Ascending aorta (tissue), 2 donors: ENCODE results near the gene KIF2A. TPM values are rescaled to one million over a fixed set of nuclear protein-coding genes. Genes with fewer than 3 reads are reported as not detected.

ENCODE experiments used
- DNase-seq, 2 donors: peaks; one replicate each; pipeline ENCODE4 v3.0.0-alpha.2; 2019; ENCODE audit warnings: low spot score in 2 of 2
- H3K27ac ChIP-seq, 2 donors: fragments of 200-600 bp; sonication (generic); one replicate each; pipeline ENCODE4 v1.5.1; 2016 to 2017; ENCODE audit warnings: mild to moderate bottlenecking in 1 of 2
- H3K27me3 ChIP-seq: fragments of 200-600 bp; sonication (generic); one replicate; pipeline ENCODE4 v1.5.1; 2017
- H3K36me3 ChIP-seq, 2 donors: fragments of 200-600 bp; sonication (generic); one replicate each; pipeline ENCODE4 v1.5.1; 2016
- H3K4me1 ChIP-seq, 2 donors: fragments of 200-600 bp; sonication (generic); one replicate each; pipeline ENCODE4 v1.5.1; 2016 to 2017; ENCODE audit warnings: mild to moderate bottlenecking in 1 of 2
- H3K4me3 ChIP-seq, 2 donors: fragments of 200-600 bp; sonication (generic); one replicate each; pipeline ENCODE4 v1.5.1; 2016 to 2017; ENCODE audit warnings: mild to moderate bottlenecking in 1 of 2
- H3K9me3 ChIP-seq, 2 donors: fragments of 200-600 bp; sonication (generic); one replicate each; pipeline ENCODE4 v1.5.1; 2016
- intact Hi-C: fragments of 100-400 bp; cut with DNase I; formaldehyde crosslinking; loops from one replicate; pipeline ENCODE4 v1.15.1; 2023
- total RNA-seq: library from RNA; depleted of rRNA; stranded (reverse); fragments of >200 nt; gene quantifications from one replicate; pipeline ENCODE4 v1.1.0, GENCODE V29; 2016
- TF ChIP-seq, protein P1 (sequence below), 3 experiments: fragments of 200-600 bp in 2 of 3; fragments of 450-650 bp in 1 of 3; sonication (generic) in 2 of 3; IDR thresholded peaks; one replicate each; pipeline ENCODE4 v1.5.1; 2016 to 2019; ENCODE audit warnings: antibody characterized with exemption in 3 of 3, mild to moderate bottlenecking in 1 of 3, moderate library complexity in 1 of 3

KIF2A gene
- total RNA-seq, 1 donor from 2014 or later: 19.8 TPM

DNA sequence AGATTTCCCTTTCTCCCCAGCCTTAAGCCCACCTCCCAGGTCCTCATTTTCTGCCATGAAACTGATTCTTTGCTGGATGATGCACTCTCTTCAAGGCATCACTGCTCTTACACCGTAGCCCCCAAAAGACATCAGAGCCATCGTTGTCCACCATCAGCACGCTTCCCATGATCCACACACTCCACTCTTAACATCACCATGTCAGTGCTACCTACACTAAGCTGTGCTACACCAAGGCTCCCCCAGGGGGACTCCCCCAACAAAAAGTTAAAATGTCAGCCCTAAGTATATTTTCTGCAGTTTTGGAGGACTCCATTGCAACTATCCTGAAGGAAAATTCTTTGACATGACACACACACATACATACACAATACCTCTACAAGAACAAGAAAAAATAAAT is 34.1 kb upstream of the KIF2A start:
- H3K27ac ChIP-seq: no peak overlapping the region
- no peaks in the 10 kb centered on the region for H3K4me1 ChIP-seq
- H3K36me3 ChIP-seq: no peaks in the 10 kb centered on the region
- H3K9me3 ChIP-seq: no peaks in the 10 kb centered on the region
- intact Hi-C loops: no loop called here
- no peak overlapping the region for H3K4me3 ChIP-seq
- no peaks in the 10 kb centered on the region for H3K27me3 ChIP-seq
- TF ChIP-seq, protein P1, sequence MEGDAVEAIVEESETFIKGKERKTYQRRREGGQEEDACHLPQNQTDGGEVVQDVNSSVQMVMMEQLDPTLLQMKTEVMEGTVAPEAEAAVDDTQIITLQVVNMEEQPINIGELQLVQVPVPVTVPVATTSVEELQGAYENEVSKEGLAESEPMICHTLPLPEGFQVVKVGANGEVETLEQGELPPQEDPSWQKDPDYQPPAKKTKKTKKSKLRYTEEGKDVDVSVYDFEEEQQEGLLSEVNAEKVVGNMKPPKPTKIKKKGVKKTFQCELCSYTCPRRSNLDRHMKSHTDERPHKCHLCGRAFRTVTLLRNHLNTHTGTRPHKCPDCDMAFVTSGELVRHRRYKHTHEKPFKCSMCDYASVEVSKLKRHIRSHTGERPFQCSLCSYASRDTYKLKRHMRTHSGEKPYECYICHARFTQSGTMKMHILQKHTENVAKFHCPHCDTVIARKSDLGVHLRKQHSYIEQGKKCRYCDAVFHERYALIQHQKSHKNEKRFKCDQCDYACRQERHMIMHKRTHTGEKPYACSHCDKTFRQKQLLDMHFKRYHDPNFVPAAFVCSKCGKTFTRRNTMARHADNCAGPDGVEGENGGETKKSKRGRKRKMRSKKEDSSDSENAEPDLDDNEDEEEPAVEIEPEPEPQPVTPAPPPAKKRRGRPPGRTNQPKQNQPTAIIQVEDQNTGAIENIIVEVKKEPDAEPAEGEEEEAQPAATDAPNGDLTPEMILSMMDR (IDR thresholded peaks at IDR 0.05): no peak
- no peak for DNase-seq

DNA sequence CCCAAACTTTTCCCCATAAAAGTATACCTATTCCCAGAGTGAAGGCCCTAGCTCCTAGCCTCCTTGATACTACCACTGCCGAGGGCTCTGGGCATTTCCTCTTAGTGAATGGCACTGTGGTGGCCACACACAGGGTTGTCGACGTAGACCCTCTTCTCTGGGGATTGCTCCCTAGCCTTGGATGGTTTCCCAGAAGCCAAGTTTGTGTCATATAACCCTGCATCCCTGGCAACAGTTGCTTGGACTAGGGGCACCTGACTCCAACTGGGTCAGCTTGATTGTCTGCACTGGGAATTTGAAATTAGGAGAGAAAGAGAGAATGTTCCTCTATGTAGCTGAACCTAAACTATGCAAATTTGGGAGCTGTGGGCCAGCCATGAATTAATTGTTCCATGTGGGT is 32.3 kb upstream of the KIF2A start:
- no peak for DNase-seq
- TF ChIP-seq, protein P1 (IDR thresholded peaks at IDR 0.05): no peak
- Histone ChIP-seq H3K9me3 (no peaks in the 10 kb centered on the region), H3K36me3 (no peaks in the 10 kb centered on the region), H3K4me3 (no peak overlapping the region), H3K27ac (no peak overlapping the region), H3K27me3 (no peaks in the 10 kb centered on the region), H3K4me1 (no peaks in the 10 kb centered on the region)
- intact Hi-C loops: no loop called here

DNA sequence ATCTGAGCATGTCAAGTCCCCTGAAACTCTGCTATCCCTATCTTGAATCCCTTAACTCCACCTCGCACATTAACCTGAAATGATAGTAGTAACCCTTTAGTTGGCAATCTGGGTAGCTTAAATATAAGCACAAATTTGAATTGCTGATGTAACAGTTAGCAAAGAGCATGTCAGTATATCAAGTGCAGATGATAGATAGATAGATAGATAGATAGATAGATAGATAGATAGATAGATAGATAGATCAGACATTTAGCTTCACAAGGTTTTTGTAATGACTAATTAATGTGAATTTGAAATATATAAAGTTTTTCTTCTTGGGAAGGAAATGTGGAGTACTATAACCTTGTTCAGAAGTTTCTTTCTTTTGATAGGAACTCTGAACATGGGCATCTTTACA is 30.4 kb upstream of the KIF2A start:
- H3K4me3 ChIP-seq: no peak overlapping the region
- no peaks in the 10 kb centered on the region for H3K36me3 ChIP-seq
- H3K4me1 ChIP-seq: no peaks in the 10 kb centered on the region
- H3K27me3 ChIP-seq: no peaks in the 10 kb centered on the region
- TF ChIP-seq, protein P1 (IDR thresholded peaks at IDR 0.05): no peak
- H3K27ac ChIP-seq: no peak overlapping the region
- intact Hi-C loops: no loop called here
- no peaks in the 10 kb centered on the region for H3K9me3 ChIP-seq
- no peak for DNase-seq

DNA sequence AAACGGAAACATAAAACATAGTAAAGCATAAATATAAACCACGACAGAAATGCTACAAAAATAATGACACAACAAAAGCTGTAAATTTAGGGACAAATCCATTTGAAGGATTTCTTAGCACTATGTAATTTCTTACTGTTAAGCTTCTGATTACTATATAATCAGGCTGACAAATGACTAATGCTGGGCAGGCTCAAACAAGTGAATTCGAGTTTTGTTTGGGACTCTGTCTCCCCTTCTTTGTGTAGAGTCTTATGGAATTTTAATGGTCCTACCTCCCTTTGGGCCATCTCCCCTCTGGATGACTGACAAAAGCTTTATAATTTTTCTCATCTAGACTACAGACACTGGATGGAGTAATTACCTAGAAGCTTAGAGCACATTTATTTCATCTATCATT is 24.6 kb upstream of the KIF2A start:
- Histone ChIP-seq H3K4me1 (no peaks in the 10 kb centered on the region), H3K4me3 (no peak overlapping the region), H3K27me3 (no peaks in the 10 kb centered on the region), H3K27ac (no peak overlapping the region), H3K36me3 (no peaks in the 10 kb centered on the region), H3K9me3 (no peaks in the 10 kb centered on the region)
- TF ChIP-seq, protein P1 (IDR thresholded peaks at IDR 0.05): no peak
- intact Hi-C loops: no loop called here
- no peak for DNase-seq

DNA sequence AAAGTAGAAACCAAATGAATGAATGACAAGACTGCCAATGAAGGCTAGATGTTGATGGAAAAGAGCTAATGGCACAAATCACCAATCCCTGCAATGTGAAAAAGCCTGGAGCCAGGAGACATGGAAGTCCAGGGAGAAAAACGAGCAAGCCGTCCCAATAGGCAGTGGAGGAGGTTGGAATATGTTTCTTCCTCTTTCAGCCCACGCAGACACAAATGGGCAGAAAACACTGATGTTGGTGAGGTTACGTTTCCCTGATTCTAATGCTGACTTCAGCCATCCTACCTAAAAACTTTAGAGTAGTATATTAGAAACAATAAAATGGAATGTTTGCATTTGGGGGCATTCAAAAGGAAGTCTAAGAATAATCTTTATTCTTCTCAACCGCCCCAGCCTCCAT is 23.9 kb upstream of the KIF2A start:
- H3K4me3 ChIP-seq: no peak overlapping the region
- no peak overlapping the region for H3K27ac ChIP-seq
- TF ChIP-seq, protein P1 (IDR thresholded peaks at IDR 0.05): no peak
- H3K4me1 ChIP-seq: no peaks in the 10 kb centered on the region
- H3K27me3 ChIP-seq: no peaks in the 10 kb centered on the region
- DNase-seq: no peak
- H3K9me3 ChIP-seq: no peaks in the 10 kb centered on the region
- H3K36me3 ChIP-seq: no peaks in the 10 kb centered on the region
- intact Hi-C loops: no loop called here

DNA sequence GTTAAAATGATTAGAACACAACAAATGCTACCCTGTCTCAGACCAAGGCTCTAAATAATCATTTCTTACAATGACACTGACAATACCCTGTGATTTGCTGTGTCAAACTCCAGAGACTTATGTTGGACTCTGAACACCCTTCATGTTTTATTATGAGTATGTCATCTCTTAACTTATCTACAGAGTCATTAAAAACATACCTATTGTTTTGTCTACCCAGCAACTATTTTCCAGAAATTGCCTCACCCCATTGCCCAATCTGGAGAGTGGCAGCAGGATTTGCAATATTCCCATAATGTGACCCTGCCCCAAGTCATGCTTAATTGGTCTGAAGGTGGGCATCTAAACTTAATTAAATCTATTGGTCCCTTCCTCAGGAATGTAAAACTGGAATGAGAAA is 23.0 kb upstream of the KIF2A start:
- no peak overlapping the region for H3K4me3 ChIP-seq
- TF ChIP-seq, protein P1 (IDR thresholded peaks at IDR 0.05): no peak
- intact Hi-C loops: no loop called here

More for the DNA sequence above, 23.0 kb upstream of the KIF2A start:
- no peaks in the 10 kb centered on the region for H3K36me3 ChIP-seq
- no peaks in the 10 kb centered on the region for H3K27me3 ChIP-seq
- no peak overlapping the region for H3K27ac ChIP-seq
- DNase-seq: no peak
- no peaks in the 10 kb centered on the region for H3K4me1 ChIP-seq
- H3K9me3 ChIP-seq: no peaks in the 10 kb centered on the region
